Measurements from ENCODE around the gene SIRPA. TPM values are rescaled to one million over a fixed set of nuclear protein-coding genes. Genes with fewer than 3 reads are reported as not detected.

The SIRPA gene
- total RNA-seq, 1 donor from 2014 or later: 20.9 TPM

DNA sequence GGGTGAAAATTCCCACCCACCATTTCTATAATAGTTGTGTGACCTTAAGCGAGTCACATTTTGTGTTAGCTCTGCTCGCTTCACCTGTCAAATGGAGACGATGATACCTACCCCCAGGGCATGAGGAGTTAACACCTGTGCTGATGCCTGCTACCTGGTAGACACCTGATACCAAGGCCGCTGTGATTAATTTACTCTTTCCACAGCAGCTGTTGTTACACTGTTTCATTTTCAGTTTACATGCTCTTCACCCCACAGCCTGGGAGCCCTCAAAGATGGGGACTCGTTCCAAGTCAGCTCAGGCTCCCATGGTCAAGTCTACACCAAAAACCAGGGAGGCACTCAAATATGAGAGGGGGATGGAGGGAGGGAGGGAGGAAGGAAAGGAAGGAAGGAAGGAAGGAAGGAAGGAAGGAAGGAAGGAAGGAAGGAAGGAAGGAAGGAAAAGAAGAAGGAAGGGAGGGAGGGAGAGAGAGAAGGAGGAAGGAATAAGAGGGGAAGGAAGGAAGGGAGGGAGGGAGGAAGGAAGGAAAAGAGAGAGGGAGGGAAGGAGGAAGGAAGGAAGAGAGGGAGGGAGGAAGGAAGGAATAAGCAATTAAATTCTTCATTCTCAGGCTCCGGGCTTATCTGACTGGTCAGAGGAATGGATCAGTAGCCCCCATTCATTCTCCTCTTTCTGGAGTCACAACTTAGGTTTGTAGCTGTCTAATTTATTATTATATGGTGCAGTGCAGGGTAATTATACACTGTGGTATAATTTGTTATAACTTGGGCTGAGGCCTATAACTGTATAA is 57.7 kb downstream of the SIRPA start:
- DNase-seq (ENCODE audit: missing footprints): no peak
- intact Hi-C loops (cut with DNase I): no loop called here
- ATAC-seq: no peak

GRCh38 chr20:1953621-1954020 is 58.4 kb downstream of the SIRPA start:
- ATAC-seq (no peak), DNase-seq (ENCODE audit: missing footprints) (peak; percentile 45)
- intact Hi-C loops (cut with DNase I): no loop called here

GRCh38 chr20:1955217-1955616 is 60.0 kb downstream of the SIRPA start:
- ATAC-seq (no peak), DNase-seq (ENCODE audit: missing footprints) (no peak)
- intact Hi-C loops (cut with DNase I): no loop called here

GRCh38 chr20:1958426-1958825 is 63.2 kb downstream of the SIRPA start:
- intact Hi-C loops (cut with DNase I): no loop called here
- ATAC-seq (no peak), DNase-seq (ENCODE audit: missing footprints) (no peak)

- intact Hi-C loops (cut with DNase I): no loop called here
- ATAC-seq (no peak), DNase-seq (ENCODE audit: missing footprints) (no peak)
These were observed 63.9 kb downstream of the SIRPA start for GRCh38 chr20:1959156-1959555.

GRCh38 chr20:1961374-1961773 is 66.2 kb downstream of the SIRPA start:
- DNase-seq (ENCODE audit: missing footprints): no peak
- ATAC-seq: peak; percentile 20
- intact Hi-C loops (cut with DNase I): no loop called here

DNA sequence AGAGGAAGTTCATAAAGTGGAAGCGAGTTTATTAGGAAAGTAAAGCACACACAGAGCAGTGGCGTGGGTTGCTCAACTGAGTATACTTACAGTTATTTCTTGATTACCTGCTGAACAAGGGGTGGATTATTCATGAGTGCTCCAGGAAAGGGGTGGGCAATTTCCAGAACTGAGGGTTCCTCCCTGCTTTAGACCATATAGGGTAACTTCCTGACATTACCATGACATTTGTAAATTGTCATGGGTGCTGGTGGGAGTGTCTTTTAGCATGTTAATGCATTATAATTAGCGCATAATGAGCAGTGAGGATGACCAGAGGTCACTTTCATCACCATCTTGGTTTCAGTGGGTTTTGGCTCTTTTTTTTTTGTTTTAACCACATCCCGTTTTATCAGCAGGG is 68.9 kb downstream of the SIRPA start:
- no peak for DNase-seq (ENCODE audit: missing footprints)
- intact Hi-C loops (cut with DNase I): loop anchor here (2.0 kb wide), 1 partner anchor 487 kb away; no protein-coding TSS in a partner anchor
- no peak for ATAC-seq

GRCh38 chr20:1964659-1965405 is 69.6 kb downstream of the SIRPA start:
- DNase-seq (ENCODE audit: missing footprints) (no peak), ATAC-seq (no peak)
- intact Hi-C loops (cut with DNase I): loop anchor here (2.0 kb wide), 1 partner anchor 486 kb away; no protein-coding TSS in a partner anchor

DNA sequence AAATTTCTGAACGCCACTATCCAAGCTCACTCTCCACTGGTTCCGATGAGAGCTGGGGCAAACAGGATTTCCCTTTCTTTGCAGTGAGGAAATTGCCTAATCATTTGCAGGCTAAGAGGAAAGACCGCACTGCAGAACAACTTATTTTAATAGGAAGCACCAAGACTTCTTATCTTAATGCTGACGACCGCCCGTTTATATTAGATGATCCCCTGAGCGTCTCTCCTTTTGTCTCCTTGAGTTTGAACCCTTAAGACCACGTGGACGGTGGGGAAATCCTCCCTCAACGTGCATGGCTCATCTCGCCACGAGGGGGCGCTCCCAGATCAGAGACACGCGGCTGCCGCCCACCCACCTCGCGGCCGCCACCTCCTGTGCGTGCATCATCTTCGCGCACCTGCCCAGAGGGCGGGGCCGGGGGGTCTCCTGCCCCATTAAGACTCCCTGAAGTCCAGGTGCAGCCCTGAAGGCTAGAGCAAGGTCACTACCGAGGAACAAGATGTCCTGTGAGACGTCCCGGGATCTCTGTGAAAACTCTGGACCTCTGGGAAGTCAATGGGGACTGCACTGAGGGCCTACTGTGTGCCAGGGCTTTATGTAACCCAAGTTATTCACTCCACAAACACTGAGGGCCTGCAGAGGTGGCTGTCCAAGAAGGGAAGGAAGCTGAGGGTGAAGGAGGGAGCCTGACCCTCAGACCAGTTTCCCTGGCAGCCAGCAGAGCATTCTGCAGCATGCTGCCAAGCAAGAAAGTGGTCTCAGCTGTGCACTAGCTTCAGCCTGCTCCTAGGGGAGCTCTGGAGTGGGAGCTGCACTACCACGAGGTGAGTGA is 70.5 kb downstream of the SIRPA start:
- peak; percentile 90 for DNase-seq (ENCODE audit: missing footprints)
- peak; percentile 82 for ATAC-seq
- intact Hi-C loops (cut with DNase I): loop anchor here (2.0 kb wide), 2 partner anchors 207 to 485 kb away; no protein-coding TSS in a partner anchor

DNA sequence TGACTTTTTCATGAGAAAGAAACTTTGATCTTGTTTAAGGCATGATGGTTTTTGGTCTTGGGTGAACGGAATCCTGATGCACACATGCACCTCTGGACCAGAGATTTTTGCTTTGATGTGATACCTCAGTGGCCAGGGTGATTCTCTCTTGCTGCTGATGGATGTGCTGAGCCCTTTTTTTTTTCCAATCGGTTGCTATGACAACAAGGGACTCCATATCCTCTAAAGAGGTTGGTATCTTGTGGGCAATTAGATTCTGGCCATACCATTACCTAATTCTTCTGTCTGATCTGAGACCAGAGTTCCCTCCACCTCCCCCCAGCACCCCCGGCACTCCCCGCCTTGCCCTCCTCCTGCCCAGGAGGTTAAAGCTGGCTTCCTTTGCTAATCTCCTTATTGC is 73.8 kb downstream of the SIRPA start:
- intact Hi-C loops (cut with DNase I): no loop called here
- DNase-seq (ENCODE audit: missing footprints) (no peak), ATAC-seq (no peak)

GRCh38 chr20:1971893-1972586 is 76.8 kb downstream of the SIRPA start:
- DNase-seq (ENCODE audit: missing footprints) (no peak), ATAC-seq (no peak)
- intact Hi-C loops (cut with DNase I): no loop called here

- intact Hi-C loops (cut with DNase I): no loop called here
- ATAC-seq: no peak
- no peak for DNase-seq (ENCODE audit: missing footprints)
These were observed 78.6 kb downstream of the SIRPA start for GRCh38 chr20:1973601-1974440.

DNA sequence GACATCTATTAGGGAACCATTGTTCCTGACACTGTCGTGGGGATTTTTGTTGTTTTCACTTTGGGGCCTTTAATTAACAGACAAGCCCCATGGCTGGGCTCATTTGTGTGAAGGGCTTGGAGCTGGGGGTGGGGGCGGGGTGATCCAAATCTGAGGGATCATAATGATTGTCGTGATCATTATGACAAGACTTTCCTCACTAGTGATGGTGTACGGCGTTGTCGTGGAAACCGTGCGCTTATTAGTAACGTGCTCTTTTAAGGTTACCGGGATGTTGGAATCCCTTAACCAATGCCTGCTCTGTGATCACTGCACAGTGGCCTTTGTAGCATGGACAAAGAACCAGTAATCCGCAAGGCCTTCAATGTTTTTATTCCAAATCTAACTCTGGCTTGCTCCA is 80.1 kb downstream of the SIRPA start:
- intact Hi-C loops (cut with DNase I): no loop called here
- DNase-seq (ENCODE audit: missing footprints) (no peak), ATAC-seq (no peak)

- ATAC-seq (no peak), DNase-seq (ENCODE audit: missing footprints) (no peak)
- intact Hi-C loops (cut with DNase I): no loop called here
These were observed 84.0 kb downstream of the SIRPA start for GRCh38 chr20:1979106-1979778.

DNA sequence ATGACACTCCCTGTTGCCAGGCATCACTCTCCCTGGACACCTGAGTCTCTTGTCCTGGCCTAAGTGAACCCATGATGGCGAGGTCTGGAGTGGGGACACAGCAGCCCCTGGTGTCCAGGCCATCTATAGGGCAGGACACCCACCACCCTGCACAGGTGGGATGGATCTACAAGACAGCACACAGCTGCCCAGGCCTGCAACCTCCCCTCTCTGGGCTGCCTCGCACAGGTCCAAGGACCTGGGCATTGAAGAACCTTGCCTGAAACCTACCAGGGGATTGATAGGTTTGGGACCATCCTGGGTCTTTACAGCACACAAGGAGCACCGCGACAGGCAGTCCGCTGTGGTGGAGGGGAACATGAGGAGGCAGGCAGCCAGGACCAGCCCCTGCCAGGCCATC is 87.5 kb downstream of the SIRPA start:
- DNase-seq (ENCODE audit: missing footprints) (no peak), ATAC-seq (no peak)
- intact Hi-C loops (cut with DNase I): no loop called here

DNA sequence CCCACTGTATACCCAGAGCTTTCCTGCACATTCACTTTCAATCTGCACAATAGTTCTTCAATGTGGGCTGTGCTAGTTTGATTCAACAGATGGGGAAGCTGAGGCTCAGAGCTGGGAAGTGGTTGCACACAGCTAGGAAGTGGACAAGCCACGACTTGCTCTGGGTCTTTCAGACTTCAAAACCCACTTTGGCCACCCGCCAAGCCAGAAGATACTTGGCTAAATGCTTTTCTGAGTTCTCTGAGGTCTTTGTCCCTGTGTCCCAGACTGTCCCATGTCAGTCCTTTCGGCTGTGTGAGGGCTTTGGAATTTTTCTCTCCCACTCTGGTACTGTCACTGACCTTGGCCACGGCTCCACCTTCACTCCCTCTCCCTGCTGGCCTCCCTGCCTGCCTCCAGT is 88.1 kb downstream of the SIRPA start:
- ATAC-seq (no peak), DNase-seq (ENCODE audit: missing footprints) (no peak)
- intact Hi-C loops (cut with DNase I): no loop called here

DNA sequence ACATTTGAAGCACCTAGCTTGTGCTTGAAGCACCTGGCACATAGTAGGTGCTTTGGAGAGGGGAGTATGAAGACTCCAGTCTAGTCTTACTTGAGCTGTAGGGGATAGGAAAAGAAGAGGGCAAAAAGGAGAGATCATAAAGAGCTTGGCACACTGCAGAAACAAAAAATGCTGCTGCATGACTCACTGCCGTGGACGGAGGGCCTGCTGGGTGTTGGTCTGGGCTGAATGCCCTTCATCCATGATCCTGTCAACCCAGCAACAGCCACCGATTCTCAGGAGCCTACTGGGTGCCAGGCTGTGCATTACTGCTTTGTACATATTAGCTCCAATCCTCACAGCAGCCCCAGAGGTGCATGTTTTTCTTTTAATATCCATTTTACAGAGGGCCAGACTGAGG is 92.6 kb downstream of the SIRPA start:
- intact Hi-C loops (cut with DNase I): no loop called here
- ATAC-seq (no peak), DNase-seq (ENCODE audit: missing footprints) (no peak)

All from Right ventricle myocardium inferior (tissue), 1 donor.